Mucosa of stomach (tissue), 1 donor: Measurements from ENCODE around the gene PCDH17.

ENCODE experiments used
- H3K27me3 ChIP-seq: one replicate; pipeline ENCODE4 v1.7.0; 2013; ENCODE audit warnings: mild to moderate bottlenecking, low read length; ENCODE audit not compliant: control insufficient read depth, insufficient read depth
- H3K36me3 ChIP-seq: one replicate; pipeline ENCODE4 v1.7.0; 2013; ENCODE audit warnings: low read length; ENCODE audit not compliant: control insufficient read depth, insufficient read depth
- H3K4me1 ChIP-seq: one replicate; pipeline ENCODE4 v1.7.0; 2013; ENCODE audit warnings: mild to moderate bottlenecking, low read length; ENCODE audit not compliant: control insufficient read depth, insufficient read depth
- H3K4me3 ChIP-seq: one replicate; pipeline ENCODE4 v1.7.0; 2013; ENCODE audit warnings: low read length
- H3K9ac ChIP-seq: one replicate; pipeline ENCODE4 v1.7.0; 2013; ENCODE audit warnings: mild to moderate bottlenecking, low read length, moderate library complexity
- H3K9me3 ChIP-seq: one replicate; pipeline ENCODE4 v1.7.0; 2013; ENCODE audit warnings: mild to moderate bottlenecking, low read length, moderate library complexity; ENCODE audit not compliant: control insufficient read depth
- donor health status: Pancreatic carcinoma.

The PCDH17 gene

DNA sequence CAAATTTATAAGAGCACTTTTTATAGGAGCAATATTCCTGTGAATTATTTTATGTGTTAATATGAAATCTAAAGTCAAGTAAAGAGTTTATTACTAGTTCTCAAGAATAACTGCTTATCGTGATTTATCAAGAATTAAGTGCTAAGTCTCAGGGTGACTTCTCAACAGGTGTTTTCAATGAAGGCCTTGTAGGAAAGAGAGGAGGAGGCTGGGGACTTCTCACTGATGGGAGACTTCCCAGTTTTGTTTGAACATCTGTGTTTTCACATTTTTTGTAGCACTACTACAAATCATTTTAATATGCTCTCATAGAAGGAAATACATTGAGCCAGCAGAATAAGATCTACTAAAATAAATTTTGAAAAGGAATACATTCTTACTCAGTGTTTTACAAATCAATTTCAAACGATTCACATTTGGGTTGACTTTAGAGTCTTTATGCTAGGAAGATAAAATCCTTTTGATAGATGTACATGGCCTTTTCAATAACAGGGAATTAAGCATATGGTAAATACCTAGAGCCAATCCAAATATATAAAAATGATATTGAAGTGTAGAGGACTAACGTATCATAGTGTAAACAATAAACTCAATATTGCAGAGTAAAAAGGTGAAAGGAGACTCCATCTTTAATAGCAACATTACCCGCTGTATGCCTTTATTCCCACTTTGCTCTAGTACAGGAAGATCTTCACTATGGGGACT, 6.8 kb downstream of the PCDH17 start:
- Histone ChIP-seq H3K4me3 (no peak overlapping the region), H3K27me3 (peaks cover 16% of the 10 kb centered on the region), H3K9ac (no peak overlapping the region)

GRCh38 chr13:57640607-57641006, 9.1 kb downstream of the PCDH17 start:
- no peaks in the 10 kb centered on the region for H3K36me3 ChIP-seq
- H3K9ac ChIP-seq, result no peak overlapping the region
- no peaks in the 10 kb centered on the region for H3K9me3 ChIP-seq
- H3K4me1 ChIP-seq, result no peaks in the 10 kb centered on the region
- no peak overlapping the region for H3K4me3 ChIP-seq
- H3K27me3 ChIP-seq, result no peaks in the 10 kb centered on the region

More for the DNA sequence above, 6.8 kb downstream of the PCDH17 start:
- Histone ChIP-seq H3K4me1 (no peaks in the 10 kb centered on the region), H3K36me3 (no peaks in the 10 kb centered on the region), H3K9me3 (no peaks in the 10 kb centered on the region)

DNA sequence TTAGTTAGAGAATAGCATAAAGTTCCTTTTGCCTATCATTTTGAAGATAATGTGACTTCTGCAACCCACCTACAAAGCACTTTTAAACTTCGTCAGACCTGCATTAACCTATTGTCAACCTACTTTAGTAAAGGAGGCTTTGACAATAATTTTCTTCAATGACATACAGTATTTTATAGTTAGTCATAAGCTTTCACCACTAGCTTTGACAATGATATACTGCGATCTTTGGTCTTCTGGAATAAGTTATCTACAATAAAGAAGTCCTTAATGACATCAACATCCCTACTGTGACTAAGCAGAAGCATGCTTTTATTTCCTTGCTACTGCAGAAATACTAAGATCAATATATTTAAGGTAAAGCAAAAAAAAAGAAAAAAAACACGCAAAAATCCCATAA, 9.5 kb downstream of the PCDH17 start:
- Histone ChIP-seq H3K4me1 (no peaks in the 10 kb centered on the region), H3K27me3 (no peaks in the 10 kb centered on the region), H3K36me3 (no peaks in the 10 kb centered on the region), H3K9ac (no peak overlapping the region), H3K9me3 (no peaks in the 10 kb centered on the region), H3K4me3 (no peak overlapping the region)

DNA sequence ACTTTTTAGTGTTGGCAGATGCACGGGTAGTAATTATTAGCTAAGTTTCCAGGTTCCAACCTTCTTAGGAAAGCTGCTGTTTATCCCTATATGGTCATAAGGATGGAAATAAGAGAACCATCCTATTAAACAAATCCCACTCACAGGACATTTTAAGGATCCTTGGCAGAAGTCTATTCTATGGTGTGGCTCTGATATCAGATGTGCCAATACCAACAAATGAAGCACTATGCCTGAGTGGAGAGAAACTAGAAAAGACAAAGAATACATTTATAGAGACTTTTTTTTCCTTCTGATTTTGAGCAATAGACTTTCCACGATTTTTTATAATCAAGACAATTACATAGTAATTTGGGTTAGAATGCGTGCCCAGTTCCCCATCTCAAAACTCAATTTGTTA, 12.6 kb downstream of the PCDH17 start:
- Histone ChIP-seq H3K4me3 (no peak overlapping the region), H3K27me3 (no peaks in the 10 kb centered on the region), H3K9ac (no peak overlapping the region), H3K9me3 (no peaks in the 10 kb centered on the region), H3K36me3 (no peaks in the 10 kb centered on the region), H3K4me1 (no peaks in the 10 kb centered on the region)

- Histone ChIP-seq H3K4me3 (no peak overlapping the region), H3K9me3 (no peaks in the 10 kb centered on the region), H3K9ac (no peak overlapping the region), H3K36me3 (no peaks in the 10 kb centered on the region), H3K4me1 (no peaks in the 10 kb centered on the region), H3K27me3 (no peaks in the 10 kb centered on the region)
These were observed 21.9 kb downstream of the PCDH17 start for GRCh38 chr13:57653229-57653989.

DNA sequence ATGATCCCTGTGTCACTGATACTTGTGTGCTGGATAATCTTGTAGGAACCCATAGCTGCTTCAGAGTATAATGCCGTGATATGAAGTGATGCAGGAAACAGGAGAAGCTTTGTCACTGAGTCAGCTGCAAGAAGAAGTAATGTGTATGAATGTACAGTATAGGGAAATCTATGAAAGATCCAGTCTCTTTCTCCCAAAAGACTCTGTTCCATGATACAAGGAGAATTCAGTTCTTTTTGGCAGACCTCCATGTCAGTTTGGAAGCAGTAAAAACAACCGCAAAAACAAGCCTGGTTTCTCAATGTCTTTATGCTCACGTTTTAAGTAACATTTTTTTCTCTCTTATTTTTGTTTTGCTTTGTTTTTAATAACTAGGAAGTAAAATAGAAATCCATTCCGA, 33.9 kb downstream of the PCDH17 start:
- no peaks in the 10 kb centered on the region for H3K9me3 ChIP-seq
- H3K4me1 ChIP-seq, result no peaks in the 10 kb centered on the region
- no peak overlapping the region for H3K9ac ChIP-seq
- H3K4me3 ChIP-seq, result no peak overlapping the region
- no peaks in the 10 kb centered on the region for H3K36me3 ChIP-seq
- no peaks in the 10 kb centered on the region for H3K27me3 ChIP-seq

DNA sequence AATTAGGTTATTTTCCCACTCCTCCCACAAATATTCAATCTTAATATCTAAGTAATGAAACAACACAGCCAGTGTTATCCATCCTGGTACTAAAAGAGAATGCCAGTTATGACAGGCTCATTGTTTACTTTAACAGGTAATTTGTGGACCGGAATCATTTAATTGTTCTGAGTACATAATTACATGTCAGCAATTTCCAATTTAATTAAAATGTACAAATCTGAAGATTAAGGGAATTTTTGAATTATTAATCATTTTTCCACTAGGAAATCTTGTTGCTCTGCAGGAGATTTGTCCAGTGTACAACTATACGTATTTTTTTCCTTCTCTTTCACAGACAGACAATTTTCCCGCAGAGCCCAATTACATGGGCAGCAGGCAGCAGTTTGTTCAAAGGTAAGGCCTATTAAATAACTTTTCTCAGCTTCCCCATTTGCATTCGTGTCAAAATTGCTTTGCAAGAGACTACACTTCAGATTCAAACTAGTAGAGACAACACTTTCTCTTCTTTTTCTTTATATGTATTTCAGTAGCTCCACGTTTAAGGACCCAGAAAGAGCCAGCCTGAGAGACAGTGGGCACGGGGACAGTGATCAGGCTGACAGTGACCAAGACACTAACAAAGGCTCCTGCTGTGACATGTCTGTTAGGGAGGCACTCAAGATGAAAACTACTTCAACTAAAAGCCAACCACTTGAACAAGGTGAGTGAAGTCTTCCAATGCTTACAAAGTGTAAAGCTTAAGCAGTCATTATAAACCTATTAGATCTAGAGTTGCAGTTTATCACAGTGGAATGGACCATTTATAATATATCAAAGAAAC, 34.8 kb downstream of the PCDH17 start:
- Histone ChIP-seq H3K9me3 (no peaks in the 10 kb centered on the region), H3K4me3 (no peak overlapping the region), H3K9ac (no peak overlapping the region), H3K4me1 (no peaks in the 10 kb centered on the region), H3K27me3 (no peaks in the 10 kb centered on the region), H3K36me3 (no peaks in the 10 kb centered on the region)

DNA sequence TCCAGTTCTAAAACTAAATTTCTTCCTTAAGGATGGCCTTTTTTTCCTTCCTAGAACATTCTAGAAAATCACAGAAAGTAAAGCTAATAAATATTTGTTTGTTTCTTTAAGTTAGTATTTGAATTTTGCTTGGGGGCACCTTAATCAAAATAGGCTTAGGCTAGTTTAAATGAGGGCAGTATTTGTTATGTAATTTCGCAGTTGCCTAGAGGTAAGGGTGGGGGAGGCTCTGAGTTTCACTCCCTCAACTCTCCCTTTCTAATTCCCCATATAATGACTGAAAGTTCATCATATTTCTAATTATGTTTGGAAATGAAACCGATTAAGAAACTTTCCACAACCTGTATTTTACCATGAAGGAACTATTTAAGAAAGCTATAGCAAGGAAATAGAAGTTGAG, 40.6 kb downstream of the PCDH17 start:
- Histone ChIP-seq H3K4me3 (no peak overlapping the region), H3K27me3 (no peaks in the 10 kb centered on the region), H3K9me3 (no peaks in the 10 kb centered on the region), H3K9ac (no peak overlapping the region), H3K4me1 (no peaks in the 10 kb centered on the region), H3K36me3 (no peaks in the 10 kb centered on the region)

- Histone ChIP-seq H3K4me1 (no peaks in the 10 kb centered on the region), H3K9ac (no peak overlapping the region), H3K9me3 (no peaks in the 10 kb centered on the region), H3K36me3 (no peaks in the 10 kb centered on the region), H3K4me3 (no peak overlapping the region), H3K27me3 (no peaks in the 10 kb centered on the region)
These were observed 41.7 kb downstream of the PCDH17 start for GRCh38 chr13:57673197-57673596.

DNA sequence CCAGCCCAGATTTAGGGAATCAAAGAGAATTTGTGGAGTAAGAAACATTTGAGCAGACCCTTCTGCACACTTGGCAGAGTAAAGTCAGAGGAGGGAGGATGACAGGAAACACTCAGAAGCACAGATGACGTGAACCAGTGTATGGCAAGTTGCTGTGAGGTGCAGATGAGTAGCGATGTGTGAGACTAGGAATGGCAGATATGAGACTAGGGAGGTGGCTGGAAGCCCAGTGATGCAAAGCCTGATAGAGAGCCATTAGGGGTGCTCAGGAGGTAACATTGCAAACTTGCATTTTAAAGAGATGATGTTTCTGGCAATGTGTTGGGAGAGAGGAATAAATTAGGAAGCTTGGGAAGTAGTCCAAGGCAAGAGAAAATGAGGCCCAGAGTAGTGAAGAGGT, 44.0 kb downstream of the PCDH17 start:
- no peaks in the 10 kb centered on the region for H3K36me3 ChIP-seq
- no peaks in the 10 kb centered on the region for H3K9me3 ChIP-seq
- no peaks in the 10 kb centered on the region for H3K27me3 ChIP-seq
- no peaks in the 10 kb centered on the region for H3K4me1 ChIP-seq
- H3K4me3 ChIP-seq, result no peak overlapping the region
- no peak overlapping the region for H3K9ac ChIP-seq

GRCh38 chr13:57680609-57681008, 49.1 kb downstream of the PCDH17 start:
- H3K27me3 ChIP-seq, result no peaks in the 10 kb centered on the region
- no peaks in the 10 kb centered on the region for H3K4me1 ChIP-seq
- no peak overlapping the region for H3K9ac ChIP-seq
- no peak overlapping the region for H3K4me3 ChIP-seq
- no peaks in the 10 kb centered on the region for H3K9me3 ChIP-seq
- H3K36me3 ChIP-seq, result no peaks in the 10 kb centered on the region

DNA sequence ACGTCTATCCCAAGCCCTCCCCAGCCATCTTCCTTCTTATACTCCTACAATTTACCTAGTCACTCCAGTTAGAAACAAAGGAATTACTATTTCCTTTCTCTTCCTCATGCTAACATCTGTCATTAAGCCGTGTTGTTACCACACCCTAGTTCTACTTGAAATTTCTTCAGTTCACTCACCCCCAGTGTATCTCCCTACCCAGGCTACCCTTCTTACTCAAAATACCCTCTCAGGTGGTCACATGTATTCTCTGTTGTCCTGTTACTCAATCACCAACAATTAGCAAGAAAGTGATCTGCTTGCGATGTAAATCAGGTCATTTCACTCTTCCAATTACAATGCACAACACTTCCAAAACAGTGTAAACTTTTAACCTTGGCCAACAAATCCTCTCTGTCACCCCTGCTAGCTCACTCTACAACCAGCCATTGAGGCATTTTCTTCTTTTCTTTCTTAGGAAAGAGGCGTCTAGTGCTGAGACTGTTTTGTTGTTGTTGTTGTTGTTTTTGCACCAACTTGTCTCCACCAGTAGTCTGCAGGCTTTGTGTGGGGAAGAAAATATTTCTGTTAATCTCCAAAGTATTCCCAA, 50.7 kb downstream of the PCDH17 start:
- no peaks in the 10 kb centered on the region for H3K9me3 ChIP-seq
- H3K4me1 ChIP-seq, result no peaks in the 10 kb centered on the region
- no peak overlapping the region for H3K4me3 ChIP-seq
- H3K9ac ChIP-seq, result no peak overlapping the region
- H3K27me3 ChIP-seq, result no peaks in the 10 kb centered on the region
- H3K36me3 ChIP-seq, result no peaks in the 10 kb centered on the region
